GM23338 (cell line): ENCODE results near the gene GMEB2. TPM values are rescaled to one million over a fixed set of nuclear protein-coding genes. Genes with fewer than 3 reads are reported as not detected.

Experiments
- ATAC-seq: fragments of 200-7000 bp; cut with Tn5 transposase; 3 replicates; pipeline ENCODE4 v1.9.1; 2020
- DNase-seq: peaks from one replicate; pipeline ENCODE4 v3.0.0-alpha.2; 2015; ENCODE audit warnings: low spot score
- H2AFZ ChIP-seq: fragments of 200-600 bp; sonication (generic); 2 replicates; pipeline ENCODE4 v1.8.0; 2016; ENCODE audit warnings: antibody characterized with exemption, mild to moderate bottlenecking, moderate library complexity
- H3F3A ChIP-seq: fragments of 200-600 bp; sonication (generic); replicated peaks from 2 replicates; pipeline ENCODE4 v1.8.0; 2017; ENCODE audit warnings: antibody characterized with exemption, mixed run types, low read depth
- H3K27ac ChIP-seq: fragments of 200-600 bp; sonication (generic); 2 replicates; pipeline ENCODE4 v1.6.1; 2016; ENCODE audit warnings: low read depth
- H3K27me3 ChIP-seq: fragments of 200-600 bp; sonication (generic); 2 replicates; pipeline ENCODE4 v1.8.0; 2016; ENCODE audit warnings: mild to moderate bottlenecking, mixed run types, moderate library complexity; ENCODE audit not compliant: insufficient read depth
- H3K36me3 ChIP-seq: fragments of 200-600 bp; sonication (generic); 2 replicates; pipeline ENCODE4 v1.8.0; 2016; ENCODE audit warnings: mild to moderate bottlenecking; ENCODE audit not compliant: insufficient read depth
- H3K4me1 ChIP-seq: fragments of 200-600 bp; sonication (generic); 2 replicates; pipeline ENCODE4 v1.8.0; 2016; ENCODE audit warnings: mild to moderate bottlenecking, moderate library complexity; ENCODE audit not compliant: insufficient read depth
- H3K4me2 ChIP-seq: fragments of 200-600 bp; sonication (generic); 2 replicates; pipeline ENCODE4 v1.7.1; 2017; ENCODE audit warnings: mixed run types
- H3K4me3 ChIP-seq: fragments of 200-600 bp; sonication (generic); 2 replicates; pipeline ENCODE4 v1.6.1; 2016; ENCODE audit warnings: mixed run types
- H3K79me2 ChIP-seq: fragments of 200-600 bp; sonication (generic); replicated peaks from 2 replicates; pipeline ENCODE4 v1.8.0; 2017; ENCODE audit warnings: mild to moderate bottlenecking; ENCODE audit not compliant: insufficient read depth
- H3K9me2 ChIP-seq: fragments of 200-600 bp; sonication (generic); 2 replicates; pipeline ENCODE4 v1.8.0; 2017; ENCODE audit not compliant: insufficient read depth
- H4K20me1 ChIP-seq: fragments of 200-600 bp; sonication (generic); replicated peaks from 2 replicates; pipeline ENCODE4 v1.8.0; 2017; ENCODE audit warnings: mild to moderate bottlenecking; ENCODE audit not compliant: insufficient read depth
- H3K27ac Mint-ChIP-seq: 2 replicates; pipeline ENCODE4 v1.8.0; 2020; ENCODE audit warnings: inconsistent platforms, mild to moderate bottlenecking, moderate library complexity, mixed read lengths
- H3K27me3 Mint-ChIP-seq: 3 replicates; pipeline ENCODE4 v1.8.0; 2022; ENCODE audit warnings: low read depth, mild to moderate bottlenecking, moderate library complexity, mixed read lengths, inconsistent platforms; ENCODE audit not compliant: insufficient read depth, poor library complexity
- H3K36me3 Mint-ChIP-seq: 3 replicates; pipeline ENCODE4 v1.8.0; 2021; ENCODE audit warnings: low read depth, mild to moderate bottlenecking, inconsistent platforms, moderate library complexity, mixed read lengths
- H3K4me1 Mint-ChIP-seq: 3 replicates; pipeline ENCODE4 v1.8.0; 2020; ENCODE audit warnings: mild to moderate bottlenecking, inconsistent platforms, mixed read lengths
- H3K4me3 Mint-ChIP-seq: 3 replicates; pipeline ENCODE4 v1.8.0; 2021; ENCODE audit warnings: moderate library complexity, mild to moderate bottlenecking, inconsistent platforms, mixed read lengths
- H3K9me3 Mint-ChIP-seq: 3 replicates; pipeline ENCODE4 v1.8.0; 2020; ENCODE audit warnings: moderate library complexity, mild to moderate bottlenecking, inconsistent platforms, mixed read lengths
- CREB1 ChIP-seq: fragments of 250-450 bp; sonication (Bioruptor Pico); IDR thresholded peaks from 2 replicates; pipeline ENCODE4 v1.5.0; 2020; ENCODE audit warnings: low read depth, mild to moderate bottlenecking, moderate library complexity
- EZH2 ChIP-seq: fragments of 200-600 bp; sonication (generic); IDR thresholded peaks from one replicate; pipeline ENCODE4 v1.8.0; 2017; ENCODE audit warnings: antibody characterized with exemption, mild to moderate bottlenecking, low read depth; ENCODE audit not compliant: unreplicated experiment
- JUNB ChIP-seq: IDR thresholded peaks from one replicate; pipeline ENCODE4 v1.6.1; 2016; ENCODE audit warnings: antibody characterized with exemption; ENCODE audit not compliant: unreplicated experiment
- POLR2AphosphoS5 ChIP-seq: IDR thresholded peaks from 2 replicates; pipeline ENCODE4 v1.6.1; 2016; ENCODE audit warnings: antibody characterized with exemption, low read depth
- REST ChIP-seq: IDR thresholded peaks from one replicate; pipeline ENCODE4 v1.6.1; 2018; ENCODE audit warnings: antibody characterized with exemption; ENCODE audit not compliant: unreplicated experiment
- ZNF114 ChIP-seq: fragments of 250-450 bp; sonication (Bioruptor Pico); IDR thresholded peaks from 2 replicates; pipeline ENCODE4 v1.5.0; 2020; ENCODE audit warnings: mild to moderate bottlenecking, moderate library complexity
- ZNF462 ChIP-seq: fragments of 250-450 bp; sonication (Bioruptor Pico); IDR thresholded peaks from 2 replicates; pipeline ENCODE4 v1.5.0; 2020; ENCODE audit warnings: mild to moderate bottlenecking, moderate library complexity
- polyA plus RNA-seq: library from polyadenylated mRNA; unstranded; fragments of >200 nt; fragmentation: Nextera tagmentation; extraction: Ambion mirVana; gene quantifications from 2 replicates; pipeline ENCODE4 v1.2.1, GENCODE V29; 2016
- total RNA-seq: library from RNA; depleted of rRNA; stranded (reverse); fragments of >200 nt; shearing (Covaris generic); gene quantifications from 2 replicates; pipeline ENCODE4 v1.2.3, GENCODE V29; 2014
- TF ChIP-seq, protein P1 (sequence below): IDR thresholded peaks from 2 replicates; pipeline ENCODE4 v1.6.1; 2016; ENCODE audit warnings: antibody characterized with exemption

GMEB2 gene
- total and polyA plus RNA-seq, 2 experiments from 2014 or later: 4.4 to 20.6 TPM

DNA sequence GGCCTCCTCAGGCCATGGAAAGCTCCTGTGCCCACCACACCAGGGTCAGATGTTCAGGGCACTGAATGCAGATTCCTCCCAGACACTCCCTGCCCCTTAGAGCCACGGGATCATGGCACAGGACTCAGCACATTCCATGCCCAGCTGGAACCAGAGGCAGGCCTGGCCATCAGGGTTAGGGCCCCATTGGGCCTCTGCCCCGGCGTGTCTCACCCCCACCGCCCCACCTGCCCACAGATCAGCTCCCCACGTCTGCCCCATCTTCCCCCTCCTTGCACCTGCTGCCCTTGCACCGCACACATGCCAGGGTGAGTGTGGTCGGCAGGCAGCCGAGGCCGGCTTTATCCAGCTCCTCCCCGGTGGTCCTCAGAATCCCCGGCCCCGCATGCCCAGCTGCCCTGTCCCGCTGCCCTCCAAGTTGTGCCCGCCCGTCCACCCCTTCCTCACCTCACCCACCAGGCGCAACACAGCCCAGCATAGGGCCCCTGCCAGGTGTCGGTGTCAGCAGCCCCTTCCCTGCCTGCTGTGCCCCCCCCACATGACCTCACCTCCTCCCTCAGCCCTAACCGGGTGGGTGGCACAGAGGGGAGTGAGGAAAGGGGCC lies 77.1 kb downstream of the GMEB2 start:
- no peaks in the 10 kb centered on the region for H3K79me2 ChIP-seq
- peaks cover 12% of the 10 kb centered on the region; the same call in 1 of the 2 replicates for H3K4me1 ChIP-seq
- Mint-ChIP-seq H3K27me3 (peaks cover 17% of the 10 kb centered on the region), H3K4me3 (no peak overlapping the region), H3K36me3 (no peaks in the 10 kb centered on the region; the same call in 2 of the 3 replicates), H3K4me1 (peaks cover 22% of the 10 kb centered on the region), H3K9me3 (no peaks in the 10 kb centered on the region), H3K27ac (no peak overlapping the region)
- H3K9me2 ChIP-seq: no peaks in the 10 kb centered on the region
- H3F3A ChIP-seq: peaks cover 11% of the 10 kb centered on the region; the same call in 1 of the 2 replicates
- no peaks in the 10 kb centered on the region for H3K27me3 ChIP-seq
- H3K4me3 ChIP-seq: no peak overlapping the region
- no peak overlapping the region for H2AFZ ChIP-seq
- no peaks in the 10 kb centered on the region for H4K20me1 ChIP-seq
- H3K27ac ChIP-seq: no peak overlapping the region
- H3K36me3 ChIP-seq: no peaks in the 10 kb centered on the region
- ATAC-seq (no peak), DNase-seq (no peak)
- H3K4me2 ChIP-seq: no peak overlapping the region
- no peak for TF ChIP-seq REST
- TF ChIP-seq EZH2: no peak
- no peak for TF ChIP-seq CREB1 (CRISPR knock-in tag)
- no peak for TF ChIP-seq ZNF462 (CRISPR knock-in tag)
- no peak for TF ChIP-seq POLR2AphosphoS5
- no peak for TF ChIP-seq ZNF114 (CRISPR knock-in tag)
- no peak for TF ChIP-seq JUNB
- TF ChIP-seq, protein P1, sequence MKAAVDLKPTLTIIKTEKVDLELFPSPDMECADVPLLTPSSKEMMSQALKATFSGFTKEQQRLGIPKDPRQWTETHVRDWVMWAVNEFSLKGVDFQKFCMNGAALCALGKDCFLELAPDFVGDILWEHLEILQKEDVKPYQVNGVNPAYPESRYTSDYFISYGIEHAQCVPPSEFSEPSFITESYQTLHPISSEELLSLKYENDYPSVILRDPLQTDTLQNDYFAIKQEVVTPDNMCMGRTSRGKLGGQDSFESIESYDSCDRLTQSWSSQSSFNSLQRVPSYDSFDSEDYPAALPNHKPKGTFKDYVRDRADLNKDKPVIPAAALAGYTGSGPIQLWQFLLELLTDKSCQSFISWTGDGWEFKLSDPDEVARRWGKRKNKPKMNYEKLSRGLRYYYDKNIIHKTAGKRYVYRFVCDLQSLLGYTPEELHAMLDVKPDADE: no peak
